GM18519 (cell line): Measurements from ENCODE around the gene SLC6A6.

Source experiments
- ATAC-seq: cut with Tn5 transposase; IDR thresholded peaks from one replicate; pipeline ENCODE4 v1.9.1; 2021; ENCODE audit warnings: mild to moderate bottlenecking, moderate library complexity; ENCODE audit not compliant: unreplicated experiment, low FRiP score

Gene SLC6A6

GRCh38 chr3:14371573-14372474 lies 30.6 kb upstream of the SLC6A6 start:
- no peak for ATAC-seq

GRCh38 chr3:14372587-14372986 lies 29.8 kb upstream of the SLC6A6 start:
- no peak for ATAC-seq

GRCh38 chr3:14373753-14374376 lies 28.5 kb upstream of the SLC6A6 start:
- ATAC-seq: no peak

- no peak for ATAC-seq
Observed at GRCh38 chr3:14374444-14374883, 27.9 kb upstream of the SLC6A6 start.

GRCh38 chr3:14375192-14375591 lies 27.2 kb upstream of the SLC6A6 start:
- no peak for ATAC-seq

- no peak for ATAC-seq
Observed at GRCh38 chr3:14376348-14377043, 25.9 kb upstream of the SLC6A6 start.

- no peak for ATAC-seq
Observed at GRCh38 chr3:14377044-14377837, 25.2 kb upstream of the SLC6A6 start.

- no peak for ATAC-seq
Observed at GRCh38 chr3:14377838-14378169, 24.6 kb upstream of the SLC6A6 start.

GRCh38 chr3:14378415-14378814 lies 24.0 kb upstream of the SLC6A6 start:
- ATAC-seq: no peak

GRCh38 chr3:14379843-14380242 lies 22.6 kb upstream of the SLC6A6 start:
- no peak for ATAC-seq

- ATAC-seq: no peak
Observed at GRCh38 chr3:14386254-14386653, 16.2 kb upstream of the SLC6A6 start.

- ATAC-seq: no peak
Observed at GRCh38 chr3:14388201-14388600, 14.2 kb upstream of the SLC6A6 start.

- no peak for ATAC-seq
Observed at GRCh38 chr3:14389166-14389606, 13.2 kb upstream of the SLC6A6 start.

GRCh38 chr3:14389716-14390115 lies 12.7 kb upstream of the SLC6A6 start:
- no peak for ATAC-seq

GRCh38 chr3:14391033-14391432 lies 11.4 kb upstream of the SLC6A6 start:
- ATAC-seq: no peak

GRCh38 chr3:14392231-14392630 lies 10.2 kb upstream of the SLC6A6 start:
- ATAC-seq: no peak

GRCh38 chr3:14392803-14393319 lies 9.5 kb upstream of the SLC6A6 start:
- no peak for ATAC-seq

- ATAC-seq: no peak
Observed at GRCh38 chr3:14393440-14394106, 8.8 kb upstream of the SLC6A6 start.

- ATAC-seq: no peak
Observed at GRCh38 chr3:14396031-14396692, 6.2 kb upstream of the SLC6A6 start.
